BJ (cell line): ENCODE measurements around the gene NME4. TPM values are rescaled to one million over a fixed set of nuclear protein-coding genes. Genes with fewer than 3 reads are reported as not detected.
A peak's percentile ranks its signal among the peaks of the same experiment; 100 is the strongest.

ENCODE experiments used
- CTCF ChIA-PET: fragments of 350-600 bp; formaldehyde crosslinking; extraction: SDS; loops from one replicate; lab custom pipeline; 2021; ENCODE audit warnings: antibody characterized with exemption, inconsistent platforms; lab: Yijun Ruan, JAX
- POLR2A ChIA-PET: fragments of 300-600 bp; sonication (Branson Sonifier 250); formaldehyde crosslinking; extraction: SDS; loops from one replicate; lab custom pipeline; 2021; ENCODE audit warnings: antibody characterized with exemption; lab: Charles Lee
- DNase-seq: peaks from one replicate; pipeline ENCODE4 v3.0.0-alpha.2; 2011; ENCODE audit warnings: low read depth
- H3K27me3 ChIP-seq: 2 replicates; pipeline ENCODE4 v1.6.0; 2011; ENCODE audit warnings: low read length; ENCODE audit not compliant: control insufficient read depth, insufficient read depth
- H3K36me3 ChIP-seq: 2 replicates; pipeline ENCODE4 v1.5.1; 2011; ENCODE audit warnings: low read length; ENCODE audit not compliant: control insufficient read depth, insufficient read depth
- H3K4me3 ChIP-seq: 2 replicates; pipeline ENCODE4 v1.5.1; 2011; ENCODE audit warnings: low read depth, mild to moderate bottlenecking, control low read depth, low read length
- CTCF ChIP-seq: IDR thresholded peaks from 2 replicates; pipeline ENCODE4 v1.5.1; 2011; ENCODE audit warnings: low read depth, mild to moderate bottlenecking, control low read depth, inconsistent platforms, low read length, moderate library complexity; ENCODE audit not compliant: insufficient read depth
- polyA plus RNA-seq: library from polyadenylated mRNA; depleted of rRNA; stranded (reverse); fragments of >200 nt; gene quantifications from 2 replicates; pipeline ENCODE4 v1.2.3, GENCODE V29; 2011

NME4 gene
- polyA plus RNA-seq, 1 experiment: 290 TPM

GRCh38 chr16:425082-425718 lies 28.2 kb downstream of the NME4 start, which contains the start of gene RAB11FIP3:
RAB11FIP3 (plus strand) TSS chr16:425649; CDS start chr16:426007, 358 bp downstream.
- H3K27me3 ChIP-seq: no peaks in the 10 kb centered on the region
- H3K36me3 ChIP-seq: no peaks in the 10 kb centered on the region
- TF ChIP-seq CTCF: peak; percentile 35; the same call in 1 of the 2 replicates
- ChIA-PET POLR2A (no interaction called here), CTCF (interaction anchor here (1.0 kb wide), 1 partner anchor 33 kb away, joined by 3 read pairs; no protein-coding TSS in a partner anchor)
- H3K4me3 ChIP-seq: peak within 1 kb of the TSS; percentile 87
- no peak for DNase-seq

DNA sequence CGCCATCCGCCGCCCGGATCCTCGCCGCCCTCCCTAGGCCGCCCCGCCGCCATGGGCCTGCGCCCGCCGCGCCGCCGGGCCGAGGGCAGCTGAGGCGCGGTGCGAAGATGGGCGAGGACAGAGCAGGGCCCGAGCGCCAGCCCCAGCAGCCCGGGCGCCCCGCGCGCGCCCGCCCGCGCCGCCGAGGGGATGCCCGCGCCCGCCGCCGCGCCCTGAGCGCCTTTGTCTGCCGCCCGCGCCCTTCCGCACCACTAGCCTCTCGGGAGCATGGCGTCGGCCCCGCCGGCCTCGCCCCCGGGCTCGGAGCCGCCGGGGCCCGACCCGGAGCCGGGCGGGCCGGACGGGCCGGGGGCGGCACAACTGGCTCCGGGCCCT lies 28.7 kb downstream of the NME4 start:
- DNase-seq: no peak
- TF ChIP-seq CTCF: no peak
- POLR2A ChIA-PET: interaction anchor here (0.6 kb wide), 1 partner anchor 73 kb away, joined by 18 read pairs; no protein-coding TSS in a partner anchor
- peak overlapping the region; percentile 87 for H3K4me3 ChIP-seq
- CTCF ChIA-PET: interaction anchor here (1.0 kb wide), 1 partner anchor 34 kb away, joined by 3 read pairs; no protein-coding TSS in a partner anchor
- no peaks in the 10 kb centered on the region for H3K36me3 ChIP-seq
- no peaks in the 10 kb centered on the region for H3K27me3 ChIP-seq

DNA sequence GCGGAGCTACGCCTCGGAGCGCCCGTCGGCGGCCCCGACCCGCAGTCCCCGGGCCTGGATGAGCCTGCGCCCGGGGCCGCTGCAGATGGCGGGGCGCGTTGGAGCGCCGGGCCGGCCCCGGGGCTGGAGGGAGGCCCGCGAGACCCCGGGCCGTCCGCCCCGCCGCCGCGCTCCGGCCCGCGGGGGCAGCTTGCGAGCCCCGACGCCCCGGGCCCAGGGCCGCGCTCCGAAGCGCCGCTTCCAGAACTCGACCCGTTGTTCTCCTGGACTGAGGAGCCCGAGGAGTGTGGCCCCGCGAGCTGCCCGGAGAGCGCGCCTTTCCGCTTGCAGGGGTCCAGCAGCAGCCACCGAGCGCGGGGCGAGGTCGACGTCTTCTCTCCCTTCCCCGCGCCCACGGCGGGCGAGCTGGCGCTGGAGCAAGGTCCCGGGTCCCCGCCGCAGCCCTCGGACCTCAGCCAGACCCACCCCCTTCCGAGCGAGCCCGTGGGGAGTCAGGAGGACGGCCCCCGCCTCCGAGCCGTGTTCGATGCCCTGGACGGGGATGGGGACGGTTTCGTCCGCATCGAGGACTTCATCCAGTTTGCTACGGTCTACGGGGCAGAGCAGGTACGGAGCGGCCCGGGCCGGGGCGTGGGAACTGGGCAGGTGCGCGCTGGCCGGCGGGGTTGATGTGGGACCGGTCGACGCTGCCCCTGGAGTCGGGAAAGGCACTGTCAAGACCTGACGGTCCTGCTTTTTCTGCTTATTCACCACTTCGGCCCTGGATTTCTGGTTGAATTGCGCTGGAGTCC lies 29.3 kb downstream of the NME4 start:
- no peak for TF ChIP-seq CTCF
- ChIA-PET CTCF (no interaction called here), POLR2A (interaction anchor here (0.6 kb wide), 2 partner anchors 39 to 73 kb away, joined by 3 to 18 read pairs; no protein-coding TSS in a partner anchor)
- H3K27me3 ChIP-seq: no peaks in the 10 kb centered on the region
- H3K36me3 ChIP-seq: no peaks in the 10 kb centered on the region
- no peak for DNase-seq
- H3K4me3 ChIP-seq: peak overlapping the region; percentile 87

- no peak for TF ChIP-seq CTCF
- Histone ChIP-seq H3K36me3 (no peaks in the 10 kb centered on the region), H3K27me3 (no peaks in the 10 kb centered on the region), H3K4me3 (peak overlapping the region; percentile 87)
- POLR2A ChIA-PET: interaction anchor here (0.6 kb wide), 1 partner anchor 40 kb away, joined by 3 read pairs; no protein-coding TSS in a partner anchor
- CTCF ChIA-PET: no interaction called here
- DNase-seq: no peak
Observed at GRCh38 chr16:426906-427249, 29.9 kb downstream of the NME4 start.

DNA sequence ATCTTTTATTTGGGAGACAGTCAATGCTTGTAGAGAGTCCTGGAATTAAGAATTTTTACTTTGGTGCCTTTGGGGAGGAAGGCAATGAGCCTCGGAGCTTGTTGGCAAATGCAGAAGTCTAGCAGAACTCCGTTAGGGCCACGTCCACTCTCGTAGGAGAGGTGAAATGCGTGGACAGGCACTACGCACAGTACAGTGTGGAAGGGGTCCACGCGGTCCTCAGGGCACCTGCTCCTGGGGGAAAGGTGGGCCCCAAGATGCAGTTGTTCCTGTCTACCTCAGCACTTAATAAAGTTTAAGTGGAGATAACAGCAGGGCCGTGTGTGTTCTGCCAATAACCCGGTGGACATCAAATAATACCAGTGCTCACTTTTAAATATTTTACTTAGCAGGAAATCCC lies 30.3 kb downstream of the NME4 start:
- Histone ChIP-seq H3K4me3 (peak overlapping the region; percentile 87), H3K27me3 (no peaks in the 10 kb centered on the region), H3K36me3 (no peaks in the 10 kb centered on the region)
- no peak for DNase-seq
- POLR2A ChIA-PET: interaction anchor here (0.6 kb wide), 1 partner anchor 40 kb away, joined by 3 read pairs; no protein-coding TSS in a partner anchor
- CTCF ChIA-PET: no interaction called here
- no peak for TF ChIP-seq CTCF
